GM18526 (cell line): ENCODE data around the gene INPP5A.

Experiments used
- POLR2A ChIP-seq: IDR thresholded peaks from 3 replicates; pipeline ENCODE4 v1.6.1; 2011; ENCODE audit not compliant: insufficient read length; ENCODE audit errors: extremely low read depth

Gene INPP5A

DNA sequence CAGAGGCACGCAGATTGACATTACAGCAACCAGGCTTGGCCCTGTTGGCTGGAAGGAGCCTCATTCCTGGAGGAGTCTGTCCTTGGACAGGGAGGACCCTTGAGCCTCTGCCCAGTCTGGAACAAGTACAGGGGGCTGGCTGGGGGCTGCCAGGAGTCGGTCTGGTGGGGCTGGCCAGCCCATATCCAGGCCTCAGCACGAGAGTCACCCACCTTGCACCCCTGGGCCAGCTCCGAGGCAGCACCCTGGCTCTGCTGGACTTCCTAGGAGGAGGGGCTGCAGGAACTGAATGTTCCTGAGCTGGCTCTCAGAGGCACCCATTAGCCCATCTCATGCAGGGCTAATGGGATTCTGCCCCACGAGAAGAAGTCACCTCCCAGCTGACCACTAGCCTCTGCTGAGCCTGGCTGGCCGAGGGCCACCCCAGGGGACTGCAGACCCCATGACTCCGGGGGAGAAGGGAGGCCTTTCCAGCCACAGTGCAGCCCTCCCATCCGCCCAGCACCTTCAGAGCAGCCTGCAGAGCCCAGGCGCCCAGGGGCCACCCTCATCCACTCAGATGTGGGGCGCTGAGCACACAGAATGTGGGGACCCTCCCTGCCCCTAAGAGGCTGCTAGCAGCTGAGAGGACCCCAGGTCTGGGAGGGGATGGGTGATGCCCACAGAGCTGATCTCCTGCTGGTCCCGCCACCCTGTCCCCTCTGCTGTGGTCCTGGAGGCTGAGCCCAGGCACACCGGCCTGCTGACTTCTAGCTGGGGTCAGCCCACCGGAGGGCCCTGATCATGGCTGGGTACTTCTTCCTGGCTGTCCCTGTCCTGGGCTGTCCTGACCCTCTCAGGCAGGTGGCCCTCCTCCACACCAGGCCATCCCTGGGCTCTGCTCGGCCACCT, 14.8 kb upstream of the INPP5A start:
- TF ChIP-seq POLR2A, result no peak

DNA sequence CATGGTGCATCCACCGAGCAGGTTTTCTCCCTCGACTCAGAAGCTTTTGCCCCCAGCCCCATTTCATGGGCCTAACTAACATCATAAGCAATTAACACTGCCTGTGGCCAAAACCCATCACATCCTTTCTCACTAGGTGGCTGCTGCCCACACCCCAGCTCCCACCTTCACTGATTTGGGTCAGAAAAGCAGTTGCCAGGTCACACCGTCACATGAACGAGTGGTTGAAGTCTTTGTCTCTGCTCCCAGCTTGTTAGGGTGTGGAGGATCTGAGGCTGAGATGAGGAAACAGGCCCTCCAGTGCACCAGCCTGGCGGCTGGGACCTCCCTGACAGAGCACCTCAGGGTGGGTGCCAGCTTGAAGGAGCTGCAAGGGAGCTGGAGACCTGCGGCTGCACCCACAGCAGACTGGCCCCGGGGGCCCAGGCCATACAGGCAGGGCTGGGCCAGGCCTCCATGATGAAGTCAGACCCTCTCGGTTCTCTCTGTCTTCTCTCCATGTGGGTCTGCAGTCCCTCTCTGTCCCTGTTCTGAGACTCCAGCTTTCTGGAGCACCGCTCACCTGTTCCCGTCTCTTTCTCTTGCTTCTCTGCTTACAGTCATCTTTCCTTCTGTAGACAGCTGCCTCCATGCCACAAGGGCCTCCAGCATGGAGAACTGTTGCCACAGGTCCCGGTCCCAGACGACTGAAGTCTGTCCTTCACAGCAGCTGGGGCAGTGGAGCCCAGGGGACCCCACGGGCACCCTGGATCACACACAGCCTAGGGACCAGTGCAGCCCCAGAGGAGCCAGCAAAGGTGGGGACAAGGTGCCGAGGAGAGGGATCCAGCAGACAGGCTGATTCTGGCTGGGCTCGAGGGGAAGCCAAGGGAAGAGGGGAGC, 13.8 kb upstream of the INPP5A start:
- no peak for TF ChIP-seq POLR2A

DNA sequence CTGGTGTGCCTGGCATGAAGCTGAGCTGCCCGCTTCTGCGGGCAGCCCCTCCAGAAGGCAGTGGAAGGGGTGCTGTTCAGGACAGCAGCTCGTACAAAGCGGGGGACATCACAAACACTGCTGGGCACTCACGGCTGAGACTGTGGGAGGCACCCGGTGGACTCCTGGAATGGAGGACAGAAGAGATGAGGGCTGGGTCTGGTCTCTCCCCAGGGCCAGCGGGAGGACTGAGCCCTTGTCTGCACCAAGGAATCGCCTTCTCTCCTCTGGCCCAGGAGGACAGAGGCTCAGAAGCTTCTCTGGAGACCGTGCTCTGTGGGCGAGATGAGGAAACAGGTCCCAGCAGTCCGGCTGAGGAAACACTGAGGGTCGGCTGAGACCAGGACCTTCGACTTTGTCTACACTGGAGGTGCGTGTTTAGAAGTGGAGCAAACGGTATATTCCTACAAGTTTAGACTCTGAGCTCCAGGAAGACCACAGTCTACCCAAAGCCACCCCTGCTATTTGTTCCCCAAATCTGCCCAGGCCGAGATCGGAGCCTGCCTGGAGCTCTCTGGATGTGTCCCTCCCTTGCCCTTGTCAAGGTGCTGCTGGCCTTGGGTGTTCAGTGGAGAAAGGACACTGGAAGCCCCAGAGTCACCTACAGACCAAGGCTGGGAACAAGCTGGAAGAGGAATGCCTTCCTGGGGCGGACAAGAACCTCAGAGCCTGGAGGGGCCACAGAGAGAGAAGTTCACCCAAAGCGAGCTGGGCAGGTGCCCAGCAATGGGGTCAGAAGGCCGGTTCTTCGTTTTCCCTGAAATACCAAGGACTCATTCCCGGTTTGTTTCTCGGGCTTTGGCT, 12.9 kb upstream of the INPP5A start:
- no peak for TF ChIP-seq POLR2A

DNA sequence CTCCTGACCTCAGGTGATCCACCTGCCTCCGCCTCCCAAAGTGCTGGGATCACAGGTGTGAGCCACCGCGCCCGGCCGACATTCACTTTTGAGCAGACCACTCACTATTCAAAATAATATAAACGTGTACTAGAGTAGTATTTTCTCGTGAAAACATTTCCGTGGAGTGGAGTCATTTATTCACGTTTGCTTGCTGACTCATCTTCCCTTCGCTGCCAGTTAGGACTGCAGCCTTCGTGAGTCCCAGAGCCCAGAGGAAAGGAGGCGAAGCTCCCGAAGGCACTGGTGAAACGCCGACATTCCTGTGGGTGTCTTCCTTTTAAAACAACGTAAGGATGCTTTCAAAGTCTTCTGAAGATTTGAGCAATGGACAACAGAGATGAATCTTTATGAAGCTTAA, 10.9 kb upstream of the INPP5A start:
- no peak for TF ChIP-seq POLR2A

DNA sequence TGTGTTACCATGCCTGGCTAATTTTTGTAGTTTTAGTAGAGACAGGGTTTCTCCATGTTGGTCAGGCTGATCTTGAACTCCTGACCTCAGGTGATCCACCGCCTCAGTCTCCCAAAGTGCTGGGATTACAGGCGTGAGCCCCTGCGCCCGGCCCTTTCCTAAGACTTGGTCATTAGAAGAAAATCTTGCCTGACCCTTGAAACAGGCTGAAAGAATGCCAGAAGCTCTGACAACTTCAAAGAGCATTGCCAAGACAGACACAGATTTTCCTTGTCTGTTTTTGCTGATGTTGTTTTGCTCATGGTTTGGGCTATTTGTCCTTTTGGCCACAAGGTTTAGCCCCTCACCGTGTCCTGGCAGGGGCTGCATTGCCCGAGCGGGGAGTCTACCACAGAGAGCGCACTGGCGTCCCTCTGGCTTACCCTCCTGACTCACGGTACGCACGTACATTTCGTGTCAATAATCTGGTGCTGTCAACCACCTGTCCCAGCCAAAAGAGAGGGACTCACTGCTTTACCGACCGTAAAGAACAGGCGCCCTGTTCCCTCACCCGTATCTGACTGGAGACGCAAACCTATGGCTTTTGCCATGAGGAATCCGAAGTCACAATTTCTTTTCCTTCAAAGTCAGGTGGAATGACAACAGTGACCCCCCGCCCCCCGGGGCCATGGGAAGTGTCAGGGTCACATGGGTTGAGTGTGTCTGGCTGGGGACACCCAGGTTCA, 10.1 kb upstream of the INPP5A start:
- TF ChIP-seq POLR2A, result no peak

DNA sequence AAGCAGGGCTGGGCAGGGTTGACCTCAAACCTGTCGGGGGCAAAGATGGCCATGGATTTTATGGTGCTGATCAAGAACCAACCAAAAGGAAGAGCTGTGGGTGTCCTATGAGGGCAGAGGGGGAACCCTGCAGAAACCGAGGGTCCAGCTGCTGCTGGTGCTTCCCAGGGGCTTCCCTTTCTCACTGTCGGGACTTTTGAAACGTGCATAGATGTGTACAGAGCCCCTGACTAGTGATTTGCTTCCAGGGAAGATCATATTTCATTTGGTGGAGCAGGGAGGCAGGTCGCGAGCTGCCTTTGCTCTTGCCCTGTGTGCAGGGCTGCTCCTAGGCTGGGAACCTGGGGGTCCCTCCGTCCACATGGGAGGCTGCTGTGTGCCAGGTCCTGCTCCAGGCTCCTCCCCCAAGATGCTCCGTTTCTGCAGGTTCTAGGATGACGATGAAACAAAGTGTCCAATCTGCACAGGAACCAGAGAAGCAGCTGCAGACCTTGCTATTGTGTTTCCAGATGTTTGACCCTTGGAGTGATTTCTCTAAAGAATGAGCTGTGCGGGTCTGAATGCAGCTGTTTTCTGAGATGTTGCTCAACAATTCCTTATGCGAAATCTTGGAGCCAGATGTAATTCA, 9.4 kb upstream of the INPP5A start:
- TF ChIP-seq POLR2A, result no peak

DNA sequence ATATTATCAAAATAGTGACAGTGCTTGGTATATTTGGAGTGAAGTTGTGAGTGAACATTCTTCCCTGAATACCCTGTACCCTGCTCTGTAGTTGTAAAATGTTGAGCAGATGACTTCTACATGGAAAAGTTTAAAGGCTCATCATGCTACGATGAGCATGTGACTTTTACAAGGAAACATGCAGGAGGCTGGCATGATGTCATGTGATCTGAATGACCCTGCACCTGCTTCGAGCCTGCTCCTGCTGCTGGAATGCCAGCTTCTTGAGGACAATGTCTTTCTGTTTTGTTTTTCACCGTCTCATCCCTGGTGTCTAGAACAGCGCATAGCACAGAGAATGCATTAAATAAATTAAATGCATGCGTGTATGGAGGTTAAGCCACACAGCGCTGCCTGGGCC, 5.4 kb upstream of the INPP5A start:
- no peak for TF ChIP-seq POLR2A

DNA sequence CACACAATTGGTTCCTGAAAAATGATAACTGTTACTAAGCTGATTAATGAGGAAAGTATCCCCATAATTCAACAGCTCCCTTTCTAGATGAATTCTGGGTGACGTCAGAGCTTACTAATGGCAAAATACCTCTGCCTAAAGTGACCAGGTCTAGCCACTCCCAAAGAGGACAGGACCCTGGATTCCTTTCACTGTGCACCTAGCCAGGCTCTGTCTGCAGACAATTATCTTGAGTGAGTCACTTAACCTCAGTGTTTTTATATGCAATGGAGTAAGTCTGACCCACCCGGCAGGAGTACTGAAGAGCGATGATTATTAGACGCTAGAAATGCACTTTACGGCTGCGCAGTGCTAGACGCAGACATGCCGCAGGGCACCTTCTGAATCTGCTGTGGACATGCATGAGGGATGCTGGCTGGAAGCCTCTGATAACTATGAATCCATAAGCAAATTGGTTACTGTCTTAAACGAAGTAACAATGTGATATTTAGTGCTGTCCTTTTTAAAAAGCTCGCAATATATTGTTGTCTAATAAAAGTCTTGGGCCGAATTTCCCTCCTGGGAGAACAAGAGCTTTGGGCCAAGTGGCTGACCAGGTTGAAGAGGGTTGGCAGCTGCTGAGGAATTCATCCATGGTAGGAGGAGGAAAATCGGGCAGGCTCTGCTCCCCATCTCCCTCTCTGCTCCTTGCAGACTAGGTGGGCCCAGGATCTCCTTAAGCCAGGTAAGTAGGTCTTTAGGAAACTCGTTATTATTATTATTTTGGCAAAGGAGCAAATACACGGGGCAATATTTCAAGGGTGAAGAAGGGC, 4.6 kb upstream of the INPP5A start:
- TF ChIP-seq POLR2A, result no peak

DNA sequence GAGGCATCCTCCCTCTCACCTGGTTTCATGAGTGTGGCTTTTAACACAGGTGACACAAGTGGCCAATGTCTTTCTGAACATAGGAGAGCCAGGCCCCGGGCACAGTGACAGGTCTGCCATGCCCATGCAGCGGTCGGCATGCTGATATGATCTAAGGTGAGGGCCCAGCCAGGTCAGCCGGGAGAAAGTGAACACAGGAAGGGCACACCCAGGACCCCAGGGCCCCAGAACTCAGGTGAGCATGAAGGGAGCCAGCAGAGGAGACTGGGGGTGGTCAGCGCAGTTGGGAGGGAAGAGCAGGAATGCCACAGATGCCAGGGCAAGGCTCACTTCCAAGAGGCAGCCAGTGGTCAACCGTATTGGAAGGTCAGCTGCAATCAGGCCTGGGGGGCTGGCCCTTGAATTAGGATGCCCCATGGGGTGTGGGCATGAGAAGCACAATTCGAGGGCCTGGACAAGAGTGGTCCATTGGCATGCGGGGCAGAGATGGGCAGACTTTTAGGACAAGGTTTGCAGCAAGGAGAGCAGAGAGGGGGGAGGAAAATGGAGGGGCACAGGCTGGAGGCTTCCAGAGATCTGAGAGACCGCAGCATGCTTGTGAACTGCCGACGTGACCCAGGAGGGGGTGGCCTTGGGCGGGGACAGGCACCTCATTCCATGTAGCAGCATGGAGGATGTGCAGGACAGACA, 3.9 kb upstream of the INPP5A start:
- TF ChIP-seq POLR2A, result no peak

DNA sequence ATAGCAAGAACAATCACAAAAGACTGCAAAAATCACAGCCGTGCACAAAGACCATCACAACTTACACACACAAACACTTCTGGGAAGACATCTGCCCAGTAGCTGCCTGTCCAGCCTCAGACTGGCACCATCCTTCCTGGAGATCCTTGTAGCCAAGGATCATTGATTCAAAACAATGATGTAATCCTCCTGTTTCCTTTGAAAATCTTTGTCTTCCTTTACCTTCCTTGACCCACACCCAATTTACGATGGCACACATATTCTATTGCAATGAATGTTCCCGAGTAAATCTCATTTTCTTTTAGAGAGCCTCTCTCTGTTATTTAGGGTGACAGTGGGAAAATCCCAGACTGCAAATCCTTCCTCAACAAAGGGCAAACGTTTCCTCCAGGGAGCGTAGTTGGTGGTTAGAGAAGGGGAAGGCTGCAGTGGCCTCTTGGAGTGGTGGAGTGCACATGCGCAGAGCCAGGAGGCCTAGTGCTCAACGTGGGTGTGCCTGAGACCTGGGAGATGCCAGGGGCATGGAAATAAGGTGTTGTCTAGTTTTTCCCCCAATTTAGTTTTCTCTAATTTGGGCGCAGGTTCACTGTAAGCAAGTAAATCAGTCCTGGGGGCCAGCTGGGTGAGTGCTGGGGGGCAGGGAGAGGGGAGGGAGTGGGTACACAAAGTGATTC, 3.1 kb upstream of the INPP5A start:
- TF ChIP-seq POLR2A, result no peak

DNA sequence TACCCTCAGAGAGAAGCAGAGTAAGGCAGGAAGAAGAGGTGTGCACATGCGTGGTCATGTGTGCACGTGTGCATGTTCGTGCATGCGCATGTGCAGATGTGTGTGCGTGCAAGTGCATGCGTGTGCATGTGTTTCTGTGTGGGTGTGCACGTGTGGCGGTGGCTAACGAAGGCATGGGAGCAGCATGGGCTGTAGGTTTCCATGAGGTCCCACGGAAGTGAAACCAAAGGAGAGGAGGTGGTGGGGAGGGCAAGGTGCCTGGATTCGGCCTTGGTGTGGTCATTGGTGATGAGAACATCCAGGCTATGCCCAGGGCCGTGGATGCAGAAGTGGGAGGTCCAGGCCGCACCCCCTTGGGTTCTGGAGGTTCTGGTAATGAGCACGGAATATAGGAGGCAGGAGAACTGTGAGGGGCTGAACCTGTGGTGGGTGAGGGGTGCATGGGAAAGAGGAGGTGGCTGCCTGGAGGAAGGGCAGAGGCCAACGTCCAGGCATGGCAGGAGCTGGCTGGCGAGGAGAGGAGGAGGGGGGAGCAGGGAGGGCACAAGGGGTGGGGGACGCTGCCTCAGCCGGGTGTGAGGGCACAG, 2.4 kb upstream of the INPP5A start:
- no peak for TF ChIP-seq POLR2A
